C4-2B (cell line): Measurements from ENCODE around the gene SMPX.

ENCODE experiments used
- ZFX ChIP-seq: fragments of 450-650 bp; IDR thresholded peaks from 2 replicates; pipeline ENCODE4 v1.6.1; 2017
- TF ChIP-seq, protein P1 (sequence below): fragments of 450-650 bp; conservative IDR thresholded peaks from 2 replicates; pipeline ENCODE4 v1.5.1; 2017; ENCODE audit warnings: mild to moderate bottlenecking

DNA sequence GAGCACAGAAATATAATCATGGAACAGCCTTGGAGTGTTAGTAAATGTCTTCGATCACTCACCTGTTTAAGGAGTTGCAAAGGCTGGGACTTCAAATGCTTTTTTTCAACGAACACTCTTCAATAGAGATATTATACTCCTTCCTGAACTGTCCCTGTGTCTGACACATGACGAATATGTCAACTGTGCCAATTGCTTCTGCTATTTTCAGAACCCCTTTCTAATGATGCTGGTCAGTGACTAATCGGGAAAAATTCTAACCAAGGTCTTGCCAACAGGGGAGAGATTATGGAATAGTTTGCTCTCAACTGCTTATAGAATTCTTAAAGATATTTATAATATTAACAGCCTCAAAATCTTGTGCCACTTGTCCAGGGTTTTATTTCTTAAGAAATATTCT, 91.2 kb downstream of the SMPX start:
- TF ChIP-seq, protein P1, sequence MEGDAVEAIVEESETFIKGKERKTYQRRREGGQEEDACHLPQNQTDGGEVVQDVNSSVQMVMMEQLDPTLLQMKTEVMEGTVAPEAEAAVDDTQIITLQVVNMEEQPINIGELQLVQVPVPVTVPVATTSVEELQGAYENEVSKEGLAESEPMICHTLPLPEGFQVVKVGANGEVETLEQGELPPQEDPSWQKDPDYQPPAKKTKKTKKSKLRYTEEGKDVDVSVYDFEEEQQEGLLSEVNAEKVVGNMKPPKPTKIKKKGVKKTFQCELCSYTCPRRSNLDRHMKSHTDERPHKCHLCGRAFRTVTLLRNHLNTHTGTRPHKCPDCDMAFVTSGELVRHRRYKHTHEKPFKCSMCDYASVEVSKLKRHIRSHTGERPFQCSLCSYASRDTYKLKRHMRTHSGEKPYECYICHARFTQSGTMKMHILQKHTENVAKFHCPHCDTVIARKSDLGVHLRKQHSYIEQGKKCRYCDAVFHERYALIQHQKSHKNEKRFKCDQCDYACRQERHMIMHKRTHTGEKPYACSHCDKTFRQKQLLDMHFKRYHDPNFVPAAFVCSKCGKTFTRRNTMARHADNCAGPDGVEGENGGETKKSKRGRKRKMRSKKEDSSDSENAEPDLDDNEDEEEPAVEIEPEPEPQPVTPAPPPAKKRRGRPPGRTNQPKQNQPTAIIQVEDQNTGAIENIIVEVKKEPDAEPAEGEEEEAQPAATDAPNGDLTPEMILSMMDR, result no peak
- TF ChIP-seq ZFX, result no peak
